HK-2 (cell line): ENCODE measurements around the gene MSI2.

Source experiments
- DNase-seq: peaks from one replicate; pipeline ENCODE4 v3.0.0-alpha.2; 2018; ENCODE audit not compliant: unreplicated experiment

The MSI2 gene

DNA sequence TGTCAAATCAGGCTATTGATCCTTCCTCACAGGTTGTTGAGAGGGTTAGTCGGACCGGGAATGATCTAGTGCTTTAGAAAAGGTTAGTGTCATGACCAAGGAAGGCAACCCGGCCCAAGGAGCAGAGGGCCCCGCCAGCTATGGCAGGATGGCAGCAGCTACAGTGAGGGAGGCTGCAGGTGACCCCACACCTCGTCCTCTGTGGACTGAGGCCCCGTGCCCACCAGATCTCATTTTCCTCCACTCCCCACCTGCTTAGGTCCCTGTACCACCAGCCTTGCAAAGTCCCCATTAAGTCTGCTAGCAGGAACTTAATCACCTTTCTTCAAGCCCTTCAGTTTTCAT is 381.3 kb downstream of the MSI2 start:
- no peak for DNase-seq

DNA sequence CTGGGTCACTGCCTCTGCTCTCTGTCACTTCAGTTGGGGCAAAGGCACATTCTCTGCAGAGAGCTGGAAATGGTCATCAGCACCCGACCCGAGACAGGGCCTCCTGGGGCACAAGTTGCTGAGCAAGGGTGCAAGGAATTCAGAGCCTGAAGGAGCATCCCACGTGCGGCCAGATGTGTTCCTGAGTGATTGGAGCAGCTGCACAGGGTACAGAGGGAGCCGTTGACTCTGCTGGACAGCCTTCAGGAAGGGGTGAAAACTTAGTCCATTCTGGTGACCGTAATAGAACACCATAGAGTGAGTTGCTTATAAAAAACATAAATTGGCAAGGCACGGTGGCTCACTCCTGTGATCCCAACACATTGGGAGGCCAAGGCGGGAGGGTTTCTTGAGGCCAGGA is 382.0 kb downstream of the MSI2 start:
- DNase-seq = no peak

DNA sequence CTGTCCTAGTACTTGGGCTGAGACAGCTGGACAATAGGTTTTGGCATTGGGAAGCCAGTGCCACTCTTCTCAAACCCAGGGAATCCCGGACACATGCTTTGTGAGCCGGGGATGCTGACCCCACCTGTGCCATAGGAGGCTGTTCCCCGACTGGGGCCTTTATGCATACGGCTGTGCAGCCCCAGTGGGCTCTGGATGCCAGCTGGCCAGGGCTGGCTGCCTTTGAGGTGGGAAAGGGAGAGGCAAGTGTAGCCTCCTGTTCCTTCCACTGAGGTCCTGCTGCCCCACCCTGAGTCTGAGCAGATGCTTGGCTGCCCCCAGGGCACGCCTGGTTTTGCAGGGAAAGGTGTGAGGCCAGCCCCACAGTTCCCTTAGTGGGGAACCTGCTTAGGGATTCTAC is 383.1 kb downstream of the MSI2 start:
- no peak for DNase-seq

DNA sequence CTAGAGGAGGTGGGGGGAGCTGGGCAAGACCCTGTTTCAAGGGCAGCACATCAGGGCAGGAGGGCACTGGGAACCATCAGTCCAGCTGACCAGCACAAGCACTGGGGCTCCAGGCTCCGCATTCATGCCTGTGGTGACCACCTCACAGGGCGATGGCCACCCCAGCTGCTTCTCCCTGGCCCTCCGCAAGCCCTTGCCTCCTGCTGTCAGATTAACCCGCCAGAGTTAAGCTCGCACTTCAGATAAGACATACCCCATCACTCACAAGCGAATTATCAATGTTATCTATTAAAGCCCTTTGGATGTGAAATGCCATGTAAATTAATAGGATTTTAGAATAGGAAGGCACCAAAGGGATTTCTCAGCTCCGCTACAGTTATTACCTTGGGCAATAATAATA is 383.8 kb downstream of the MSI2 start:
- no peak for DNase-seq

DNA sequence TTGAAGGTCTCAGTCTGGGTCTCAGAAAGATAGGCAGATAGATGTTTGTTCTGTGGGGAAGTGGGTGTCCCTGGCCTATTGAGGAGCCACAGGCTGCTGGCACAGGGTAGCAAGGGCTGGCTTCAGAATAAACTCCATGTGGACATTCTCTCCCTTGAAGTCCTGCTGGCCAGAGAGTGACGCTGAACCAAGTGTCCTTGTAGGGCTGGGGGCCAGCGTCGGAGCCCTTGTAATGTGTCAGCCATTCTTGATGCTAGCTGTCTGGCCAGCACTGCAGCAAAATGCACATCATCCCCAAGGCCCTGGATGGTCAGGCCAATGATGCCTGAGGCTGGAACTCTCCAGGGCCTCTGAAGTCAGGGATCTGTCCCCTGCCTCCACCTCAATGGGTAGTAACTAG is 385.4 kb downstream of the MSI2 start:
- no peak for DNase-seq

DNA sequence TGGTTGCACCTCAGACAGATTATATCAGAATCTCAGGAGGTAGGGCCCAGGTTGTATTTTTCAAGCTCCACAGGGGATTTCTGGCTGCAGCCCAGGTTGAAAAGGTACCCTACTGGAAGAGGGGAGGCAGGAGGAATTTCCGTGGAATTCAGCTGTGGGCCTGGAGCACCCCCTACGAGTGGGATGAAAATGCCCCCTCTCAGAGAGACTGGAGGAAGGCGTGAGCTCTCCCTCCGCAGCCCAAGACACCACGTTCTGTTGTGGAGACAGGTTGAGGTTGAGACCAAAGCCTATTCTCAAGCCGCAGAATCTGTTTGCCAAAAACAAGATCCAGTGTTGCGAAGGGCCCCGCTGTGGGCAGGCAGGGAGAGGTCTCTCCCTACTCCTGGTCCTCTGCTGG is 386.7 kb downstream of the MSI2 start:
- no peak for DNase-seq

DNA sequence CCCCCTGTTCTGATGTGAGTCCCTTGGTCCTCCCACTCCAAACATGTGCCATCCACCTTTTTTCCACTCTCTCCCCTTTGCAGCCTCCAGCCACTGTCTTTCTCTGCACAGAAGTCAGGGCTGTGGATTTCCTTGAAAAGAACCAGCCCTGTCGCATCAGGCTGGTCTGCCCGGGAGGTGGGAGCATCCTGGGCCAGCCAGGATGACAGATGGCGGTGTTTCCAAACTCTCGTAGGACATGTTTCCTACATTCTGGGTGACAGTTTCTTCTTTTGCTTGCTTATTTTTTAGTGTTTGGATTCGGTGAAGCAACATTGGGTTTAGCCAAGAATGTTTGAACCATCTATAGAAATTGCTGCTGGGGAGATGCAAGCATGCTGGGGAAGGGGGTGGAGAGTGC is 388.0 kb downstream of the MSI2 start:
- DNase-seq = no peak

DNA sequence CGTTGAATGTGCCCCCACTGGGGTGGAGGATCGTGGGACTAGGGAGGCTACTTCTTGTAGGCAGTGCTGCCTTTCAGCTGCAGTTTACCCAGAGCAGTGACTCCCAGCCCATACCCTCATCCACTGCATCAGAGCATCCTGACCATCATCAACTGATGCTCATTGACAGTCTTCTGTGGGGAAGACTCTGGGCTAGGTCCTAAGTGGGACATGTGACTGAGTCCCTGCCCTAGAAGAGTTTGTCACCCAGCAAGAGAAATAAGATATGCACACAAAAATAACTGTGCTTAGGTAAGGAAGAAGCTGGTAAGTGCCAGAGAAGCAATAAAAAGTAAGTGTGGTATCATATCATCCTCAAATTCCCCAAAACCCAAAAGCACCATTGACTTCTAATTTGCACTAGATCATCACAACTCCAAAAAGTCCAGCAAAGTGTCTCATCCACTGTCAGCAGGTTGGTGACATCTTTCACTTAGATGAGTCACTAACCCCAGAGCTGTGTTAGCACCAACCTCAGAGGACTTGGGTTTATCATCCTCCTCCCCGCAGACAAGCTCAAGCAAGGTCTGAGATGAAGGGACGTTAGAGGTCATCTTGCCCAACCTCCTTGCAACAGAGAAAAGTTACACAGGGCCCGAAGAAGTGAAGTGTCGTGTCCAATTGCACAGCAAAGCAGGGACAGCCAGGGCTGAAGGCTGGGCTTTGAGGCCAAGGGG is 389.8 kb downstream of the MSI2 start:
- no peak for DNase-seq

DNA sequence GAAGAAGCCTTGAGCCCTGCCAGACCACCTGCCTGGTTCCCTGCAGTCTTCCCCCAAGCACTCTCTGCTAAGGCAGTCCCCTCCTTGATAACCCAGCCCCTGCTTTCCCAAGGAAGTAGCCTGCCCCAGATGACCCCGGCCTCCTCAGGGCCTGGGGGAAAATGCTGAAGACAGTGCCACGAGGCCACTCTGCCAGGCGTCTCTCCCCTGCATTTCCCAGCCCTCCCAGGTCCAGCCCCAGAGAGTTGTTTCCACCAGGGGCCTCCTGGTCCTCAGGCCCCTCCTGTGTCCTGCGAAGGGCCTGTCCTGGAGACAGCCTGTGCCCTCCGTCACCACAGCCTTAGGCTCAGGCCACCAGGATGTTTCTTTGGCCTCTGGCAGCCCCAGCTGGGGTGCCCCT is 392.4 kb downstream of the MSI2 start:
- DNase-seq = no peak

DNA sequence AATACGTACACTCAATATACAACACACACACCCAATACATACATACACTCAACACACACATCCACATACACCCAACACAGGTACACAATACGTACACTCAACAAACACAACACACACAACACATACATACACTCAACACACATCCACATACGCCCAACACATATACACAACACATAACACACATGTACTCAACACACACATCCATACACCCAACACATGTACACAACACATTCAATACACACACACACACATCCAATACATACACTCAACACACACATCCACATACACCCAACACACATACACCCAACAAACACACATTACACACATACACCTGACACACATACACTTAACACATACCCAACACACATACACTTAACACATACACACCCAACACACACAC is 392.9 kb downstream of the MSI2 start:
- no peak for DNase-seq

DNA sequence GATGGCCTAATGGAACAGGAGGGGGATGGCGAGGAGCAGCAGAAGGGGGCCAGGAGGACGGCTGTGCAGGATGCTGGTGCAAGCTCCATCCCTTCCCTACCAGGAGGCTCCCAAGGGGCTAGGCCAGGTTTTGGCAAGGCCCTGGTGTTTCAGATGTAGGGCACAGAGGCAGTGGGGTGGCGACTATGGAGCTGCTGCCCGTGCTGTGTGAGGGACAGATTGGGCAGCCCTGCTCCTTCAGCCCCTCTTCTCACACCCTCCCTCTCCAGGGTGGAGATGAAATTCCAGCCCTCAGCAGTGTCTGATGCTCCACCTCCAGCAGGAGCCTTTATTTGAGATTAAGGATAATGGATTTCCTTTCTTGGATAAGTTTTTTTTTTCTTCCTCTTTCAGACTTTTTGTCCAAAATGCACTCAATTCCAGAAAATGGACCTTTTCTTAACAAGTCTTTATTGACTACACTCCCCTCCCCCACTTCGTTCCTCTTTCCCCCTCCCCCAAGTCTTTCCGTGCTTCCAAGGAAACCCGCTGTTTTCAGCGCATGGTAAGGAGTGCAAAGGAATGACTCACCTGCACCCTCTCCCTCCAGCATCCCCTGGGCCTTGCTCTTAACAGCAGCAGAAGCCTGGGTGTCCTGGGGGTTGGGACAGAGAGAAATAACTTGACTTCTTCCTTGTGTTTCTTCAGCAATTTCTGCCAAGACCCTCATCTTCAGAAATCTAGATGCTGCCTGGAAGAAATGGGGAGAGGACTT is 393.6 kb downstream of the MSI2 start:
- peak; percentile 53 for DNase-seq

DNA sequence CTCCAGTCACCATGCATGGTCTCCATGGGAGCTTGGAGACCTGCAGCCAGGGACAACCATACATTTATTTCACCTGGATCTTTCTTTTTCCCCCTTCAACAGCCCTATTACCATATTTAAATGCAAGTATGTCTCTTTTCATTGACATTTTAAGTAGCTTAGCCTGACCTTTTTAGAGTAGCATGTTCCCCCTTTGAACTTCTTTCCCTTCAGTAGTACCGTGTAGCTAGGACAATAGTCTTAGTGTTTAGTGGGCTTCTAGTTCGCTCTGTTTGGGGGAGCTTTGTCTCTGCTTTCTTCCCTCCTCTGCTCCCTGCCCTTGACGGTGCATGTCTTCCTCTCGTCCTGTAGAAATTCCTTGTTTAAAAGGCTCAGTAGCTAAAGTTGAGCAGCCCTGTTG is 394.2 kb downstream of the MSI2 start:
- no peak for DNase-seq

DNA sequence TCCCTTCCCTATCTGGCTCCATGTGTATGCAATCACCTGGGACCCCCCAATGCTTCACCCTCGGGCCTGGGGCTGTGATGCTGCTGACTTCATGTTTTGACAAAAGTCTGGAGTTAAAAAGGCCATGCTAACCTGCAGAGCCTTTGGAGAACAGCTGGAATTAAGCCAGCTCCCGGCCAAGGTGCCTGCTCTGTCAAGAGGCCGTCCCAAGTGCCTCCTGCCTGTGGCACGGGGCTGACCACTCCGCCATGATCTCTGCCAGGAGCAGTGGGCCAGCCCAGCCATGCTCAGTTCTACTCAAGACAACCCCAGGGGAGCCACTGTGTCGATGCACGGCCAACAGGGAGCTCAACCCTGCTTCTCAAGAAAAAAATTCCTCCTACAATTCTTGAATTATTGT is 395.1 kb downstream of the MSI2 start:
- no peak for DNase-seq

DNA sequence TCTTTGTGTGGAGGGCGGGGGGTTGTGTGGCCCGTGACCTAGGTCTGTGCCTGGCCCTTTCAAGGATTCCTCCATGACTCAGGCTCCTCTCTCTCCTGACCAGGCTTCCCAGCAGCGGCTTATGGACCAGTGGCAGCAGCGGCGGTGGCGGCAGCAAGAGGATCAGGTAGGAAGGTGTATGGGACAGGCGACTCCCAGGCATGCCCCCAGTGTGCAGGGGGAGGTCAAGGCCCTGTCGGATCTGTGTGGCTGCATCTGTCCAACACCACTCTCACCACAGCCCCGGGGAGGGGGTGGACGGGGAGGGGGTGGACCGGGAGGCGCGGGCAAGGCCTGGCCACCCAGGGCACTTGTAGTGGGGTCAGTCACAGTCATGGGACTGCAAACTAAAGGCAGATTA is 395.7 kb downstream of the MSI2 start:
- no peak for DNase-seq

DNA sequence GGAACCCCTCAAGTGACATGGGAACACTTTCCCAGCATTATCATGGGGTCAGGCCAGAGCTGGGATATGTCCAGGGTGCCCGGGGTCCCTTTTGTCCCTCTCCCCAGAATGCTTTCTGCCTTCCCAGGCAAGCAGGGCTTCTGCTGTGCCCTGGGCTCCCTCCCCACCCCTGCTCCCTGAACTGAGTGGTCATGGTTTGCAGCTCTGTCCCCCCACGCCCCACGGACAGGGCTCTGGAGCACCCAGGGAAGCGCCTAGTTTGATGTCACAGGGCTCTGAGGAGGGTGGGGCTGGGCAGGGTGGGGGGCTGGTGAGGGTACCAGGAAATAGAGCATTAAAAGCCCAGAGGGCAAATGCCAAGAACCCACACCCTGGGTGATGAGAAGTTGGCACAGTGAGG is 396.5 kb downstream of the MSI2 start:
- no peak for DNase-seq

DNA sequence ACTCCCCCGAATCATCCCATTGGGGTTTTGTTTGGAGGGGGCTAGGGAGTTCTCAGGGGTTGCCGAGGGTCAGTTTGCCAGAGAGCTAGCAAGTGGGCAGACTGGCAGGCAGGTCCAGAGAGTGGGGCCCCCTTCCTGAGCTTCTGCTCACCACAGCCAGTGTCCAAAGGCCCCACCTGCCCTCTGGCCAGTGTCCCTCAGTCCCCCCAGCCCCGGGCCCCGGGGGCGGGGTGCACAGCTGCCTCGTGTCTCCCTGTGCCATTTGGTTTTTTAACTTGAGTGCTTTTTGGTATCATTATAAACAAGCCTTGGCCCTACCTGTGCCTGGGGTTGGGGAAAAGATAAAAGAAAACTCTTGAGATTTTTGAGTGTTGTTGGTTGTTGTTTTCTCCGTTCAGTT is 397.0 kb downstream of the MSI2 start:
- no peak for DNase-seq

DNA sequence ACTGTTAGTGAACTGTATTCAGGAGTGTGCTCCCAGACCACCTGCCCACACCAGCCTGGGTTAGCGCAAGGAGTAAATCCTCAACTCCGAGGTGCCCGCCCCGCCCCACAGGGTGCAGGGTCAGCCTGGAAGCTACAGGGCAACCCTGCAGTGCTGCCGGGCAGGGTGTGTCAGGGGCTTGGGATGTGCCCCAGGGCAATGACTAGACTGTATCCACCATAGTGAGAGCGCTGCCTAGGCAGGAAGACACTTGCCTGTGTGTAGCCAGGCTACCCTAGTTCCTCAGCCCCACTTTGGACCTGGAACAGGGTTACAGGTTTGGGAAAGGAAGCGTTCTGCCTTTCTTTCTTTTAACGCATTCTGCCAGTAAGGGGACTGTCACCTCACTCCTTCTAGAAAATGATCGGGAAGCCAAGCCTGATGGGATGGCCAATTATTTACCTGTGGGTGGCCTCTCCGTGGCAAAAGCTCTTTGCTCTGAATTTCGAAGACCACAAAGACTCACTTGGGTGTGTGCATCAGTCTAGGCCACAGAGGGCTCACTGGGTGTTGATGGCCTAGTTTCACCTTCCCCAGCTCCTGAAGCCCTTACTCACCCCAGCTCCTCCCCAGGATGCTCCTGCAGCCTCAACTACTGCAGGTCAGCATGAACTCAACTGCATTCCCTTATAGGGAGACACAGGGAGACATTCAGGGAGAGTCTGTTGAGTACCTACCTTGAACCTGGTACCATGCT is 397.9 kb downstream of the MSI2 start:
- DNase-seq = no peak

DNA sequence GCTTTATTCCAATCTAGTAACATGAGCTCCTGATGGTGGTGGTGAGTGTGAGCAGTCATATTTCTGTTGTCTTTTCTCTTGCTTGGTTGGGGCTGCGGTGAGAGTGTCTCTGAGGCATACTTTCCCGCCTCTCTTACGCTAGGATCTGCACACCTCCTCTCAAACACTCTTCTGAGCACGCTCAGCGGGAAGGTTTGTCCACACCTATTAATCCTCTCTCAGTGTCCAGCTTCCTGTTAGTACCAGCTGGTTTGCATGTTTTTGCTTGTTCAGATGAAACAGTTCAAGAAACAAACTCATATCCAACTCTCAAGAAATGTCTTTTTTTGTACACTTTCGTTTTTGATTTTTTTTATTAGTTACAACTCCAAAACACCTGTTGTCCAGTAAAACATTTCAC is 399.2 kb downstream of the MSI2 start:
- DNase-seq = no peak

DNA sequence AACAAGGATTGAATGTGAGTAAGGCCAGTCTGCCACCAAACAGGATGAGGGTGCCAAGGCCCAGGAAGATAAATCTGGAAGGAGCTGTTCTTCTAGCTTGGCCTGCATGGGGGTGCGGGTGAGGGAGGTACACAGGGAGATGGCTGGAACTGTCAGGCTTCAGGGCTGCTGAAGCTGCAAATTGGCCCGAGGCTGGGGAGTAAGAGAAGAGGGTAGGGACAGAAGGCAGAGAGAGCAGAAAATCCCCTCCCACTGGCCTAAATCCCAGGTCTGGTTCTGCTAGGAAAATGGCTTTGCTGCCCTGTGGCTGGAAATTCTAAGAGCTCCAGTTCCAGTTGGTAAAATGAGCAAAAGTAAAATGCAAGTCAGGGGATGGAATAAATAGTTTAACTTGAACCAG is 400.9 kb downstream of the MSI2 start:
- DNase-seq = no peak

DNA sequence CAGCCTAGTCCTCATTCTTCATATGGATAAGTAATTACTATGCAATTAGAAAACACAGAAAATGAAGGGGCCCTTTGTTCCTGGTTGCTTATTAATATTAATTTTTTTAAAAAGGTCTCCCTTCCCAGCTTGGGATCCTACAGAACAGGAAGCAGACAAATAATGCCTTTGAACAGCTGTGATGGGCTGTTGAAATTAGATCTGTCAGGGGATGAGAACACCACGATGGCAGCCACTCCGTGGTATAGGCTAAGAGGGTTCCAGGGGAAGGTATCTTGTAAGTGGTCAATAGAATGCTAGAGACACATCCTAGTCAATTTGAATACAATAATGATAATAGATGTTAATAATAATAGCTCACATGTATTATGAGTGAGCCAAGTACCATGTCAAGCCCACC is 405.7 kb downstream of the MSI2 start:
- DNase-seq = no peak

DNA sequence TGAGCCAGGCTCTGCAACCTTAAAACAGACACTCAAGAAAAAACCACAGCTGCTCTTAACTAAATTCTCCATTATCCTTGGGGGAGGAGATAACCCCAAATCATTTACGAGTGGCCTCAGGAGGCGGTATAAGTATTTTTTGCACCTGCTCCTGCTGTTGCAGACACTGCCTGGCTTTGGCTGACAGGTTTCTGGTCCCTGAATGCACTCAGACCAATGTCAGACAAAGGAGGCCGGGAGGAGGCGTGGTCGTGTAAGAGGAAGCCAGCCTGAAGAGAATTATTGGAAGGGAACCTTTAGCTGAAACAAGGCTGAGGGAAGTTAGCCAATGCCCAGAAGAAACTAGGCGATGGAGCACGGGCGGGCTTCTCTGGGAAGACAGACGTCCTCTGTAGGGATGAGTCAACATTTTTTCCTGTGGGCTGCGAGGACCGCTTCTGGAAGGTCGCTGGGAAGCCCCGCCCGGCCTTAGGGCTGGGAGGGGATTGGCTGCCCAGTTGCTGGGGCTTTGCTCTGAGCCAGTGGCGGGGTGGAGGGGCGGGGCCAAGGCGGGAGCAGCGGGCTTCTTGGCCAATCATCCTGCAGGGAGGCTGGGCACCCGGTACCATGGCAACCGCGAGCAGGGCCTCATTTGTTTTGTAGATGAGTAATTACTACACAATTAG is 406.5 kb downstream of the MSI2 start:
- peak; percentile 97 for DNase-seq

DNA sequence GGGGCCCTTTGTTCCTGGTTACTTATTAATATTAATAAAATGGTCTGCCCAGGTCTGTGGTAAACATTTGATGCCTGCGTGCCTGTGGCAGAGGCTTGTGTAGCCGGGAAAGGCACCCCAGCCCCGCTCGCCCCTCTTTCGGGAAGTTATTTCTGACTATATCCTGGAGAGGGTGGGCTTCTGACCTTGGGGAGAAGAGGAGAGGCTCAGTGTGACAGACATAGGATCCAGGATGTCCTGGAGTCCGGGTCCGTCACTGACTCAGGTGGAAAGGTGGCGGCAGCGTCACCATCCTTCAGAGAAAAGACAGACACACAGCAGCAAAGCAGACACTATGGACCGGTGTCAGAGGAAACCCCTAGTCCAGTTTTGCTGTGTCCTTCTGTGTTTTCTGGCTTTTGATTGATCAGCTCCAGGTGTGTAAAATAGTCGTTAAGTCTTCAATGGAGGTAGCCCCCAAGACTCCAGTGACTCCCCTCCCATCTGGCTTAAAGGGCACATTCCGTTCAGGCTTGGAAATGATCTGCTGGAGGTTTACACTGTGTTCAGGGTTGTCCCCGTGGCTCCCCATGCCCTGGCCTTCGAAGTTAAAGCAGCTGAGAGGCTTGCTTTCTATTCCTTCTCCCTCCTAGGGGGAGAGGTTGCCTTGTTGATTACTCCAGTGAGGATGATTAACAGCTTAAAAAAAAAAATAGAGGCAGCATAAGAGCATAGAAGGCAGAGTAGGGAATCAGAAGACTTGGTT is 407.2 kb downstream of the MSI2 start:
- no peak for DNase-seq
